ENCODE measurements around the gene TYW1. TPM values are rescaled to one million over a fixed set of nuclear protein-coding genes. Genes with fewer than 3 reads are reported as not detected.
A peak's percentile ranks its signal among the peaks of the same experiment; 100 is the strongest.
"Not testable (repeated sequence)": the region's sequence is repeated elsewhere in the genome, so short reads cannot be mapped to it uniquely, and the experiment has no call there.

The TYW1 gene
- total RNA-seq, 1 experiment from 2014 or later: 13.4 TPM

- intact Hi-C loops (cut with micrococcal nuclease; ENCODE audit: unreplicated experiment): not testable (repeated sequence)
These were observed 123.9 kb downstream of the TYW1 start for GRCh38 chr7:67120491-67120890.

GRCh38 chr7:67128257-67128656 is 131.6 kb downstream of the TYW1 start:
- DNase-seq; H3K27me3 ChIP-seq (ENCODE audit: insufficient read depth, low read depth); H3K9me3 ChIP-seq (ENCODE audit: insufficient read depth, low read depth); H2AFZ ChIP-seq; H3K36me3 ChIP-seq (ENCODE audit: low read depth); POLR2A ChIA-PET (ENCODE audit: unreplicated experiment); H3K4me2 ChIP-seq; CTCF ChIA-PET; BruUV-seq (replicated peaks); H3K4me3 ChIP-seq; H3K9me2 ChIP-seq (ENCODE audit: insufficient read depth); H3K79me2 ChIP-seq (ENCODE audit: low read depth); intact Hi-C loops (cut with micrococcal nuclease; ENCODE audit: unreplicated experiment); H4K20me1 ChIP-seq (ENCODE audit: insufficient read depth): not testable (repeated sequence)
- H3K27ac ChIP-seq: peak overlapping the region; percentile 82
- H3K4me1 ChIP-seq (replicated peaks; ENCODE audit: insufficient read depth): peaks cover 29% of the 10 kb centered on the region
- H3F3A ChIP-seq (ENCODE audit: insufficient read depth, low read depth): peaks cover 24% of the 10 kb centered on the region

More at GRCh38 chr7:67120491-67120890, 123.9 kb downstream of the TYW1 start:
- H3K79me2 ChIP-seq (ENCODE audit: low read depth); H3K9me3 ChIP-seq (ENCODE audit: insufficient read depth, low read depth); H3F3A ChIP-seq (ENCODE audit: insufficient read depth, low read depth); POLR2A ChIA-PET (ENCODE audit: unreplicated experiment); H3K27ac ChIP-seq; CTCF ChIA-PET; H3K36me3 ChIP-seq (ENCODE audit: low read depth); H3K27me3 ChIP-seq (ENCODE audit: insufficient read depth, low read depth); H3K4me2 ChIP-seq; BruUV-seq (replicated peaks); H3K4me1 ChIP-seq (replicated peaks; ENCODE audit: insufficient read depth); H3K4me3 ChIP-seq; H2AFZ ChIP-seq; H4K20me1 ChIP-seq (ENCODE audit: insufficient read depth); DNase-seq; H3K9me2 ChIP-seq (ENCODE audit: insufficient read depth): not testable (repeated sequence)

- H3K9me3 ChIP-seq (ENCODE audit: insufficient read depth, low read depth); H3K79me2 ChIP-seq (ENCODE audit: low read depth); H2AFZ ChIP-seq; H3K9me2 ChIP-seq (ENCODE audit: insufficient read depth); H3K36me3 ChIP-seq (ENCODE audit: low read depth); intact Hi-C loops (cut with micrococcal nuclease; ENCODE audit: unreplicated experiment); H3K4me3 ChIP-seq; BruUV-seq (replicated peaks); CTCF ChIA-PET; H4K20me1 ChIP-seq (ENCODE audit: insufficient read depth); H3K27me3 ChIP-seq (ENCODE audit: insufficient read depth, low read depth): not testable (repeated sequence)
- H3K4me2 ChIP-seq: peak overlapping the region; percentile 56
- peaks cover 29% of the 10 kb centered on the region for H3K4me1 ChIP-seq (replicated peaks; ENCODE audit: insufficient read depth)
- POLR2A ChIA-PET (ENCODE audit: unreplicated experiment): interaction anchor here (0.7 kb wide), 1 partner anchor 133 kb away, joined by 4 read pairs; no protein-coding TSS in a partner anchor
- H3F3A ChIP-seq (ENCODE audit: insufficient read depth, low read depth): peaks cover 24% of the 10 kb centered on the region
- peak overlapping the region; percentile 75; the same call in 1 of the 2 replicates for H3K27ac ChIP-seq
- peak in 1 of 2 experiments; percentile 78 for DNase-seq
These were observed 134.1 kb downstream of the TYW1 start for GRCh38 chr7:67130766-67131165.

- H2AFZ ChIP-seq; H3K79me2 ChIP-seq (ENCODE audit: low read depth); intact Hi-C loops (cut with micrococcal nuclease; ENCODE audit: unreplicated experiment); H3K4me3 ChIP-seq; H4K20me1 ChIP-seq (ENCODE audit: insufficient read depth); DNase-seq; H3K27me3 ChIP-seq (ENCODE audit: insufficient read depth, low read depth); H3K9me2 ChIP-seq (ENCODE audit: insufficient read depth); POLR2A ChIA-PET (ENCODE audit: unreplicated experiment); H3F3A ChIP-seq (ENCODE audit: insufficient read depth, low read depth); H3K27ac ChIP-seq; H3K9me3 ChIP-seq (ENCODE audit: insufficient read depth, low read depth); H3K36me3 ChIP-seq (ENCODE audit: low read depth); BruUV-seq (replicated peaks); H3K4me2 ChIP-seq; H3K4me1 ChIP-seq (replicated peaks; ENCODE audit: insufficient read depth): not testable (repeated sequence)
- CTCF ChIA-PET: interaction anchor here (0.6 kb wide), 1 partner anchor 138 kb away, joined by 4 read pairs; the partner anchor contains the start of gene TYW1
These were observed 138.3 kb downstream of the TYW1 start for GRCh38 chr7:67134912-67135311.

GRCh38 chr7:67135617-67136486 is 139.2 kb downstream of the TYW1 start:
- DNase-seq; H3K27ac ChIP-seq; BruUV-seq (replicated peaks); H2AFZ ChIP-seq; H3K79me2 ChIP-seq (ENCODE audit: low read depth); H4K20me1 ChIP-seq (ENCODE audit: insufficient read depth); H3K4me1 ChIP-seq (replicated peaks; ENCODE audit: insufficient read depth); H3K9me2 ChIP-seq (ENCODE audit: insufficient read depth); intact Hi-C loops (cut with micrococcal nuclease; ENCODE audit: unreplicated experiment); H3F3A ChIP-seq (ENCODE audit: insufficient read depth, low read depth); POLR2A ChIA-PET (ENCODE audit: unreplicated experiment); H3K4me2 ChIP-seq; H3K9me3 ChIP-seq (ENCODE audit: insufficient read depth, low read depth); H3K4me3 ChIP-seq; H3K36me3 ChIP-seq (ENCODE audit: low read depth); H3K27me3 ChIP-seq (ENCODE audit: insufficient read depth, low read depth): not testable (repeated sequence)
- CTCF ChIA-PET: interaction anchor here (0.6 kb wide), 1 partner anchor 139 kb away, joined by 4 read pairs; the partner anchor contains the start of gene TYW1

- H3F3A ChIP-seq (ENCODE audit: insufficient read depth, low read depth); intact Hi-C loops (cut with micrococcal nuclease; ENCODE audit: unreplicated experiment); DNase-seq; H2AFZ ChIP-seq; H3K36me3 ChIP-seq (ENCODE audit: low read depth); H3K4me1 ChIP-seq (replicated peaks; ENCODE audit: insufficient read depth); POLR2A ChIA-PET (ENCODE audit: unreplicated experiment); H3K27ac ChIP-seq; H3K4me3 ChIP-seq; H3K27me3 ChIP-seq (ENCODE audit: insufficient read depth, low read depth); BruUV-seq (replicated peaks); H3K4me2 ChIP-seq; H4K20me1 ChIP-seq (ENCODE audit: insufficient read depth); H3K9me2 ChIP-seq (ENCODE audit: insufficient read depth); CTCF ChIA-PET; H3K79me2 ChIP-seq (ENCODE audit: low read depth); H3K9me3 ChIP-seq (ENCODE audit: insufficient read depth, low read depth): not testable (repeated sequence)
These were observed 140.9 kb downstream of the TYW1 start for GRCh38 chr7:67137489-67137888.

- H3K27ac ChIP-seq; H3K9me2 ChIP-seq (ENCODE audit: insufficient read depth); H3K27me3 ChIP-seq (ENCODE audit: insufficient read depth, low read depth); H3K4me2 ChIP-seq; H4K20me1 ChIP-seq (ENCODE audit: insufficient read depth); H3K36me3 ChIP-seq (ENCODE audit: low read depth); H3K9me3 ChIP-seq (ENCODE audit: insufficient read depth, low read depth); intact Hi-C loops (cut with micrococcal nuclease; ENCODE audit: unreplicated experiment); H3F3A ChIP-seq (ENCODE audit: insufficient read depth, low read depth); H3K4me1 ChIP-seq (replicated peaks; ENCODE audit: insufficient read depth); H3K4me3 ChIP-seq; CTCF ChIA-PET; DNase-seq; BruUV-seq (replicated peaks); POLR2A ChIA-PET (ENCODE audit: unreplicated experiment); H3K79me2 ChIP-seq (ENCODE audit: low read depth); H2AFZ ChIP-seq: not testable (repeated sequence)
These were observed 143.2 kb downstream of the TYW1 start for GRCh38 chr7:67139876-67140275.
